Loucy (cell line): ENCODE measurements around the gene INSR.

Source experiments
- H2AFZ ChIP-seq: fragments of 200-600 bp; sonication (generic); 2 replicates; pipeline ENCODE4 v1.6.0; 2016; ENCODE audit warnings: antibody characterized with exemption, mild to moderate bottlenecking, low read length, moderate library complexity
- H3F3A ChIP-seq: fragments of 200-600 bp; 2 replicates; pipeline ENCODE4 v1.6.0; 2016; ENCODE audit warnings: antibody characterized with exemption, low read depth, mild to moderate bottlenecking
- H3K27me3 ChIP-seq: fragments of 200-600 bp; sonication (generic); 2 replicates; pipeline ENCODE4 v1.6.1; 2014; ENCODE audit warnings: low read length, mild to moderate bottlenecking; ENCODE audit not compliant: insufficient read depth, poor library complexity, severe bottlenecking
- H3K36me3 ChIP-seq: fragments of 200-600 bp; sonication (generic); 2 replicates; pipeline ENCODE4 v1.6.1; 2016; ENCODE audit warnings: low read length; ENCODE audit not compliant: insufficient read depth
- H3K4me1 ChIP-seq: fragments of 200-600 bp; sonication (generic); 2 replicates; pipeline ENCODE4 v1.5.1; 2014; ENCODE audit warnings: low read length, mild to moderate bottlenecking; ENCODE audit not compliant: insufficient read depth, poor library complexity, severe bottlenecking
- H3K4me2 ChIP-seq: fragments of 200-600 bp; sonication (generic); 2 replicates; pipeline ENCODE4 v1.6.0; 2014; ENCODE audit warnings: antibody characterized with exemption, low read length, low read depth, mild to moderate bottlenecking; ENCODE audit not compliant: poor library complexity, severe bottlenecking
- H3K4me3 ChIP-seq: fragments of 200-600 bp; sonication (generic); 2 replicates; pipeline ENCODE4 v1.5.1; 2014; ENCODE audit warnings: low read length, mild to moderate bottlenecking, mixed read lengths; ENCODE audit not compliant: poor library complexity, severe bottlenecking
- H3K79me2 ChIP-seq: fragments of 200-600 bp; sonication (generic); 2 replicates; pipeline ENCODE4 v1.6.1; 2014; ENCODE audit warnings: low read length; ENCODE audit not compliant: insufficient read depth
- H3K9ac ChIP-seq: fragments of 200-600 bp; sonication (generic); 2 replicates; pipeline ENCODE4 v1.6.0; 2014; ENCODE audit warnings: mild to moderate bottlenecking, low read depth, low read length, moderate library complexity; ENCODE audit not compliant: poor library complexity, severe bottlenecking
- H3K9me2 ChIP-seq: fragments of 200-600 bp; sonication (generic); replicated peaks from 2 replicates; pipeline ENCODE4 v1.6.1; 2016; ENCODE audit warnings: low read depth, low read length, mixed read lengths
- H3K9me3 ChIP-seq: fragments of 200-600 bp; sonication (generic); 2 replicates; pipeline ENCODE4 v1.6.1; 2014; ENCODE audit warnings: mild to moderate bottlenecking, antibody characterized with exemption, low read length, low read depth; ENCODE audit not compliant: insufficient read depth
- H4K20me1 ChIP-seq: fragments of 200-600 bp; sonication (generic); 2 replicates; pipeline ENCODE4 v1.6.0; 2014; ENCODE audit warnings: antibody characterized with exemption, low read length, mild to moderate bottlenecking; ENCODE audit not compliant: insufficient read depth, poor library complexity, severe bottlenecking
- EZH2phosphoT487 ChIP-seq: fragments of 200-600 bp; IDR thresholded peaks from 2 replicates; pipeline ENCODE4 v1.6.1; 2018; ENCODE audit warnings: antibody characterized with exemption, mild to moderate bottlenecking, moderate library complexity, borderline replicate concordance
- TF ChIP-seq, protein P1 (sequence below): fragments of 200-600 bp; sonication (generic); conservative IDR thresholded peaks from 2 replicates; pipeline ENCODE4 v1.5.1; 2014; ENCODE audit warnings: mild to moderate bottlenecking, antibody characterized with exemption, low read length

The INSR gene

DNA sequence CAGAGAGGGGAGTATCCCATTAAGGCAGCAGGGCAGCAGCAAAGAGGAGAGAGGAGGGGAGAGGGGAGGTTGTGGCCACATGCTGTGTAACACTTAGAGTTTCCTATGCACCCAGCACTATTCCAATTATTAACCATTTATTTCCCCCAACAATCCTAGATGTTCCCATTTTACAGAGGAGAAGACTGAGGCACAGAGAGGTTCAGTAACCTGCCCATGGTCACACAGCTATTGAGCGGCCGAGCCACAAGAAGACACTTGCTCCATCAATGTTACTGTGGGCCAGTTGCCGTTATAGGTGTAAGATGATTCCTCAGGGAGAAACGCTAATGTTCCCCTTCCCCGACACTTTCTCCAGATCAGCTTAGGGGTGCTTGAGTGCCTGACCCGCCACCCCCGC is 69.2 kb downstream of the INSR start:
- Histone ChIP-seq H4K20me1 (peaks cover 5% of the 10 kb centered on the region), H3K9me2 (no peaks in the 10 kb centered on the region), H3K36me3 (no peaks in the 10 kb centered on the region), H3K79me2 (peaks cover 4% of the 10 kb centered on the region; the same call in 1 of the 2 replicates), H3K9me3 (no peaks in the 10 kb centered on the region), H3K4me3 (no peak overlapping the region), H3F3A (no peaks in the 10 kb centered on the region), H3K9ac (no peak overlapping the region), H3K27me3 (no peaks in the 10 kb centered on the region), H3K4me1 (peaks cover 6% of the 10 kb centered on the region), H3K4me2 (no peak overlapping the region), H2AFZ (no peak overlapping the region)
- no peak for TF ChIP-seq EZH2phosphoT487
- TF ChIP-seq, protein P1, sequence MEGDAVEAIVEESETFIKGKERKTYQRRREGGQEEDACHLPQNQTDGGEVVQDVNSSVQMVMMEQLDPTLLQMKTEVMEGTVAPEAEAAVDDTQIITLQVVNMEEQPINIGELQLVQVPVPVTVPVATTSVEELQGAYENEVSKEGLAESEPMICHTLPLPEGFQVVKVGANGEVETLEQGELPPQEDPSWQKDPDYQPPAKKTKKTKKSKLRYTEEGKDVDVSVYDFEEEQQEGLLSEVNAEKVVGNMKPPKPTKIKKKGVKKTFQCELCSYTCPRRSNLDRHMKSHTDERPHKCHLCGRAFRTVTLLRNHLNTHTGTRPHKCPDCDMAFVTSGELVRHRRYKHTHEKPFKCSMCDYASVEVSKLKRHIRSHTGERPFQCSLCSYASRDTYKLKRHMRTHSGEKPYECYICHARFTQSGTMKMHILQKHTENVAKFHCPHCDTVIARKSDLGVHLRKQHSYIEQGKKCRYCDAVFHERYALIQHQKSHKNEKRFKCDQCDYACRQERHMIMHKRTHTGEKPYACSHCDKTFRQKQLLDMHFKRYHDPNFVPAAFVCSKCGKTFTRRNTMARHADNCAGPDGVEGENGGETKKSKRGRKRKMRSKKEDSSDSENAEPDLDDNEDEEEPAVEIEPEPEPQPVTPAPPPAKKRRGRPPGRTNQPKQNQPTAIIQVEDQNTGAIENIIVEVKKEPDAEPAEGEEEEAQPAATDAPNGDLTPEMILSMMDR, result no peak

DNA sequence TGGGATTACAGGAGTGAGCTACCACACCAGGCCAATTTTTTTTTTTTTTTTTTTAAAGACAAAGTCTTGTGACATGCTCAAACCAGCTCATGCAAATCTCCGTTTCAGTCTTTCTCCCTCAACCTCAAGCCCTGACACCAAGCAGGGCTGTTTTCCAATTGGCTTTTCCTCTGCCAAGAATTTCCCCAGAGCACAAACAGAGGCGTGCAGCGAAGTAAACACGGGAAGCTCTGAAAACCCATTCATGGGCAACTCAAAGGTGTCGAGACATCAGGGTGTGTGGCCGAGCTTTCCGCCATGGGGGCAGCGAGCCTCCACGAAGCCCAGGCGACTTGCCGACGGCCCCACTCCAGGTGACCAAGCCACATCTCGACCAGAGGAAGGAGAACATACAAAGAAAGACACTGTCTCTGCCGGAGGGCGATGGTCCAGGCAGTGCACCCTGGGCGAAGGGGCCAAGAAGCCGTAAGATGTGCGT is 70.0 kb downstream of the INSR start:
- Histone ChIP-seq H3K4me3 (no peak overlapping the region), H3K79me2 (peaks cover 4% of the 10 kb centered on the region; the same call in 1 of the 2 replicates), H3K9me2 (no peaks in the 10 kb centered on the region), H3F3A (no peaks in the 10 kb centered on the region), H3K9me3 (no peaks in the 10 kb centered on the region), H3K9ac (no peak overlapping the region), H3K27me3 (no peaks in the 10 kb centered on the region), H2AFZ (no peak overlapping the region), H3K4me1 (peaks cover 6% of the 10 kb centered on the region), H3K4me2 (no peak overlapping the region), H3K36me3 (no peaks in the 10 kb centered on the region), H4K20me1 (peaks cover 5% of the 10 kb centered on the region)
- no peak for TF ChIP-seq EZH2phosphoT487
- TF ChIP-seq, protein P1, result no peak

GRCh38 chr19:7223429-7223828 is 70.8 kb downstream of the INSR start:
- Histone ChIP-seq H3K4me1 (peaks cover 6% of the 10 kb centered on the region), H2AFZ (no peak overlapping the region), H4K20me1 (peaks cover 5% of the 10 kb centered on the region), H3K9me2 (no peaks in the 10 kb centered on the region), H3K9me3 (no peaks in the 10 kb centered on the region), H3K4me2 (no peak overlapping the region), H3F3A (no peaks in the 10 kb centered on the region), H3K36me3 (no peaks in the 10 kb centered on the region), H3K27me3 (no peaks in the 10 kb centered on the region), H3K79me2 (peaks cover 4% of the 10 kb centered on the region; the same call in 1 of the 2 replicates), H3K9ac (no peak overlapping the region), H3K4me3 (no peak overlapping the region)
- no peak for TF ChIP-seq EZH2phosphoT487
- TF ChIP-seq, protein P1, result no peak
